Fibroblast of lung (primary cell): Measurements from ENCODE around the gene SLC4A5.

Experiments
- EZH2 ChIP-seq: IDR thresholded peaks from 2 replicates; pipeline ENCODE4 v1.5.1; 2012; ENCODE audit warnings: low read length, control low read depth, mild to moderate bottlenecking; ENCODE audit errors: missing control alignments
- TF ChIP-seq, protein P1 (sequence below), 2 donors: IDR thresholded peaks in 1 of 2; conservative IDR thresholded peaks in 1 of 2; 1 replicate in 1 of 2; 2 replicates in 1 of 2; pipeline ENCODE4 v1.5.1; 2011 to 2012; ENCODE audit warnings: low read length in 2 of 2, control low read depth in 1 of 2, inconsistent platforms in 1 of 2, low read depth in 1 of 2, mild to moderate bottlenecking in 1 of 2

DNA sequence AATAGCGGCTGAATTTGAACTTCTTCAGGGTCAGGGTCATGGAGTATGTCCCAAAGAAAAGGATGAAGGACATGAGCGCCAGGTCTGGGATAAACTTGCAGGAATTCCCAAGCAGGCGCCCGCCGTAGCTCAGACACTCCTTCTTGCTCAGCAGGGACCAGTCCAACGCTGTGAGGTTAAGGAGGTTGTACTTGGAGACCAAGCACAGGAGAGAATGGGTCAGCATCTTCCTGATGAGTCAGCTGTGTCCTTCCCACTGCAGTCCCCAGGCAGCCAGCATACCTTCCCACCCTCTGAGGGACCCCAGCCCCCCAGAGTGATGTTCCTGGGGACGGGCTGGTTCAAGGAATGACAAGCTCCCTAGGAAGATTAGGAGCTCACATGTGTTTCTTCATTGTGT, 103.9 kb downstream of the SLC4A5 start:
- TF ChIP-seq, protein P1, sequence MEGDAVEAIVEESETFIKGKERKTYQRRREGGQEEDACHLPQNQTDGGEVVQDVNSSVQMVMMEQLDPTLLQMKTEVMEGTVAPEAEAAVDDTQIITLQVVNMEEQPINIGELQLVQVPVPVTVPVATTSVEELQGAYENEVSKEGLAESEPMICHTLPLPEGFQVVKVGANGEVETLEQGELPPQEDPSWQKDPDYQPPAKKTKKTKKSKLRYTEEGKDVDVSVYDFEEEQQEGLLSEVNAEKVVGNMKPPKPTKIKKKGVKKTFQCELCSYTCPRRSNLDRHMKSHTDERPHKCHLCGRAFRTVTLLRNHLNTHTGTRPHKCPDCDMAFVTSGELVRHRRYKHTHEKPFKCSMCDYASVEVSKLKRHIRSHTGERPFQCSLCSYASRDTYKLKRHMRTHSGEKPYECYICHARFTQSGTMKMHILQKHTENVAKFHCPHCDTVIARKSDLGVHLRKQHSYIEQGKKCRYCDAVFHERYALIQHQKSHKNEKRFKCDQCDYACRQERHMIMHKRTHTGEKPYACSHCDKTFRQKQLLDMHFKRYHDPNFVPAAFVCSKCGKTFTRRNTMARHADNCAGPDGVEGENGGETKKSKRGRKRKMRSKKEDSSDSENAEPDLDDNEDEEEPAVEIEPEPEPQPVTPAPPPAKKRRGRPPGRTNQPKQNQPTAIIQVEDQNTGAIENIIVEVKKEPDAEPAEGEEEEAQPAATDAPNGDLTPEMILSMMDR (conservative IDR thresholded peaks at IDR 0.05 in 1 of 2, IDR thresholded peaks at IDR 0.05 in 1 of 2; ENCODE audit: low read depth in 1 of 2, low read length in 2 of 2), result no peak
- TF ChIP-seq EZH2, result no peak
